Measurements from ENCODE around the gene ISM1.

DNA sequence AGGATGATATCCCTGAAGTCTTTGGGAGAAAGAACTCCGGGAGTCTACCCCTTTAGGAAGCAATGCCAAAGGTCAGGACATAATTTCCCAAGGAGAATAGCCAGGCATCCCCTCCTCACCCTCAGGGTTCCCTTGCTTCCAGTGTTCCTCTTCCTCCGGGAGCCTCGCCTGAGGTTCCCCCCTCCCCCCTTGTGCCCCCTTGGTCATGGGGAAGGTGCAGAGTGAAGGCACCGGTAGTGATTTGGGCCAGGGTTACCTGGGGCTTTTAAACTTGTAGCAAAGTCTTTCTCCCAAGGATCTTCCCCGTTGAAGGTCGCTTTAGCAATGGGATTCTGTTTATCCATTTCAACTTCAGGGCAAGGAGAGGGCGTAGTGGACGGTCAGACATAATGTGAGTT, 1.2 kb downstream of the ISM1 start:
- no peak for TF ChIP-seq POLR2A (IDR thresholded peaks at IDR 0.05; ENCODE audit: low read depth, low read length)
- TF ChIP-seq POLR2AphosphoS5 (IDR thresholded peaks at IDR 0.05; ENCODE audit: low read depth, low read length): no peak

Measured in GM12892 (cell line).